Measurements from ENCODE around the gene FUBP3.

DNA sequence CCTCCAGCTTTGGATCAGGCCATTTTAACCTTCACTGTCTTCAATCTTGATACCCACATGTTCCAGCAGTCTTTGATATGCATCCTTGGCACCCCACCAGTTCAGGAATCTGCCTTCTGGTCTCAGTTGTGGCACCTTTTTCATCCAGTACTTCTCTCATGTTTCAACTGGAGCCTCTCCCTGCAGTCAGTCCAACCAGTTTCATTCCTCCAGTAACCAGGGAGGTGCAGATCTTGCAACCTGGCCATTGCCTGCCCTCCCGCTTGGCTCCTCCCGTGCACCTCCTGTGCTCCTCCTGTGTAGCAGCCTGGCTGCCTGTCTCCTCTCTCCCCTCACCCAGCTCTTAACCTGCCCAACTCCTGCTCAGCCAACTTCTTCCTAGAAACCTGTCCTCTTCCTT lies 20.2 kb downstream of the FUBP3 start:
- TF ChIP-seq, protein P1, sequence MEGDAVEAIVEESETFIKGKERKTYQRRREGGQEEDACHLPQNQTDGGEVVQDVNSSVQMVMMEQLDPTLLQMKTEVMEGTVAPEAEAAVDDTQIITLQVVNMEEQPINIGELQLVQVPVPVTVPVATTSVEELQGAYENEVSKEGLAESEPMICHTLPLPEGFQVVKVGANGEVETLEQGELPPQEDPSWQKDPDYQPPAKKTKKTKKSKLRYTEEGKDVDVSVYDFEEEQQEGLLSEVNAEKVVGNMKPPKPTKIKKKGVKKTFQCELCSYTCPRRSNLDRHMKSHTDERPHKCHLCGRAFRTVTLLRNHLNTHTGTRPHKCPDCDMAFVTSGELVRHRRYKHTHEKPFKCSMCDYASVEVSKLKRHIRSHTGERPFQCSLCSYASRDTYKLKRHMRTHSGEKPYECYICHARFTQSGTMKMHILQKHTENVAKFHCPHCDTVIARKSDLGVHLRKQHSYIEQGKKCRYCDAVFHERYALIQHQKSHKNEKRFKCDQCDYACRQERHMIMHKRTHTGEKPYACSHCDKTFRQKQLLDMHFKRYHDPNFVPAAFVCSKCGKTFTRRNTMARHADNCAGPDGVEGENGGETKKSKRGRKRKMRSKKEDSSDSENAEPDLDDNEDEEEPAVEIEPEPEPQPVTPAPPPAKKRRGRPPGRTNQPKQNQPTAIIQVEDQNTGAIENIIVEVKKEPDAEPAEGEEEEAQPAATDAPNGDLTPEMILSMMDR (IDR thresholded peaks at IDR 0.05): no peak
- no peak for TF ChIP-seq POLR2A (IDR thresholded peaks at IDR 0.05)
- no peak for TF ChIP-seq EP300 (IDR thresholded peaks at IDR 0.05; ENCODE audit: low read depth)
- TF ChIP-seq POLR2AphosphoS5 (IDR thresholded peaks at IDR 0.05): no peak
